K562 (cell line): Measurements from ENCODE around the gene NDUFAF2.

Experiments used
- CTCF ChIP-seq, 3 experiments: IDR thresholded peaks in 2 of 3; conservative IDR thresholded peaks in 1 of 3; 2 replicates each; pipeline ENCODE4 v1.5.1; 2011 to 2012; ENCODE audit warnings: low read length in 3 of 3, mild to moderate bottlenecking in 3 of 3, control low read depth in 2 of 3, improper control_type of control experiment in 1 of 3, inconsistent platforms in 1 of 3, low read depth in 1 of 3, mixed read lengths in 1 of 3, moderate library complexity in 1 of 3; ENCODE audit not compliant: insufficient read depth in 2 of 3
- GABPB1 ChIP-seq: sonication (generic); formaldehyde crosslinking; IDR thresholded peaks from 2 replicates; pipeline ENCODE4 v1.8.0; 2022; ENCODE audit warnings: mild to moderate bottlenecking, missing genetic modification reagents
- GATAD2A ChIP-seq: fragments of 450-650 bp; IDR thresholded peaks from 2 replicates; pipeline ENCODE4 v1.6.1; 2017
- GTF2B ChIP-seq: IDR thresholded peaks from 2 replicates; pipeline ENCODE4 v1.6.1; 2011; ENCODE audit not compliant: insufficient read length; ENCODE audit errors: extremely low read depth
- NFIC ChIP-seq: fragments of 450-650 bp; IDR thresholded peaks from 2 replicates; pipeline ENCODE4 v1.6.1; 2017; ENCODE audit warnings: mild to moderate bottlenecking, inconsistent platforms
- SP2 ChIP-seq: IDR thresholded peaks from 2 replicates; pipeline ENCODE4 v1.6.1; 2011; ENCODE audit warnings: mild to moderate bottlenecking, low read depth, low read length, moderate library complexity; ENCODE audit not compliant: poor library complexity, severe bottlenecking; ENCODE audit errors: extremely low read depth
- TCF7L2 ChIP-seq: fragments of 150-350 bp; IDR thresholded peaks from 2 replicates; pipeline ENCODE4 v1.6.1; 2016; ENCODE audit warnings: low read depth, mild to moderate bottlenecking, low read length, moderate library complexity

GRCh38 chr5:61071526-61071925, 126.5 kb downstream of the NDUFAF2 start:
- no peak for TF ChIP-seq NFIC
- no peak for TF ChIP-seq GATAD2A
- TF ChIP-seq TCF7L2, result no peak
- TF ChIP-seq GTF2B, result no peak
- TF ChIP-seq GABPB1 (CRISPR knock-in tag), result no peak
- TF ChIP-seq SP2, result no peak
- TF ChIP-seq CTCF (IDR thresholded peaks at IDR 0.05 in 2 of 3, conservative IDR thresholded peaks at IDR 0.05 in 1 of 3; ENCODE audit: insufficient read depth in 2 of 3, low read depth in 1 of 3, low read length in 3 of 3), result no peak
